ENCODE data around the gene MAST4. TPM values are rescaled to one million over a fixed set of nuclear protein-coding genes. Genes with fewer than 3 reads are reported as not detected.

The MAST4 gene
- total and polyA plus RNA-seq, 2 of the 13 experiments (the other 11 are each of a cell fraction or from before 2014, with no cell fraction given) = 3.4 to 3.7 TPM

- TF ChIP-seq ZNF138 (CRISPR knock-in tag; IDR thresholded peaks at IDR 0.05; ENCODE audit: low read depth) (no peak), ZNF800 (CRISPR knock-in tag; IDR thresholded peaks at IDR 0.05) (no peak), ZNF280B (CRISPR knock-in tag; IDR thresholded peaks at IDR 0.05; ENCODE audit: borderline replicate concordance) (no peak), SAP130 (CRISPR knock-in tag; IDR thresholded peaks at IDR 0.05; ENCODE audit: low read depth) (no peak), FOXA3 (CRISPR knock-in tag; IDR thresholded peaks at IDR 0.05) (no peak), ZNF619 (CRISPR knock-in tag; IDR thresholded peaks at IDR 0.05) (no peak)
- TF ChIP-seq, protein P1, sequence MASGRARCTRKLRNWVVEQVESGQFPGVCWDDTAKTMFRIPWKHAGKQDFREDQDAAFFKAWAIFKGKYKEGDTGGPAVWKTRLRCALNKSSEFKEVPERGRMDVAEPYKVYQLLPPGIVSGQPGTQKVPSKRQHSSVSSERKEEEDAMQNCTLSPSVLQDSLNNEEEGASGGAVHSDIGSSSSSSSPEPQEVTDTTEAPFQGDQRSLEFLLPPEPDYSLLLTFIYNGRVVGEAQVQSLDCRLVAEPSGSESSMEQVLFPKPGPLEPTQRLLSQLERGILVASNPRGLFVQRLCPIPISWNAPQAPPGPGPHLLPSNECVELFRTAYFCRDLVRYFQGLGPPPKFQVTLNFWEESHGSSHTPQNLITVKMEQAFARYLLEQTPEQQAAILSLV (CRISPR knock-in tag; IDR thresholded peaks at IDR 0.05; ENCODE audit: borderline replicate concordance) = no peak
Observed at GRCh38 chr5:67209141-67209771, 613.1 kb downstream of the MAST4 start (continued).

- Histone ChIP-seq H3K79me2 (ENCODE audit: insufficient read depth, low read length) (no peaks in the 10 kb centered on the region), H3K27me3 (ENCODE audit: control insufficient read depth in 1 of 2, insufficient read depth in 2 of 2, low read length in 2 of 2) (no peaks in the 10 kb centered on the region), H3K36me3 (replicated peaks in 1 of 2; ENCODE audit: control insufficient read depth in 1 of 2, insufficient read depth in 2 of 2, low read length in 2 of 2) (no peaks in the 10 kb centered on the region), H2AFZ (ENCODE audit: low read length) (no peak overlapping the region), H3K9me3 (ENCODE audit: low read length) (no peaks in the 10 kb centered on the region), H3K4me1 (ENCODE audit: insufficient read depth, low read length) (peaks cover 28% of the 10 kb centered on the region), H3K9ac (ENCODE audit: insufficient read depth, low read depth, low read length) (no peak overlapping the region), H4K20me1 (ENCODE audit: insufficient read depth, low read length) (no peaks in the 10 kb centered on the region), H3K4me3 (replicated peaks in 1 of 3; ENCODE audit: insufficient read depth in 1 of 3, low read depth in 2 of 3, low read length in 3 of 3) (no peak overlapping the region), H3K27ac (ENCODE audit: extremely low read length, insufficient read depth, low read length) (no peak overlapping the region), H3K4me2 (ENCODE audit: low read depth, low read length) (no peak overlapping the region)
- ATAC-seq (no peak), FAIRE-seq (no peak), DNase-seq (ENCODE audit: low spot score) (no peak)
- intact Hi-C loops (cut with micrococcal nuclease; ENCODE audit: unreplicated experiment) = no loop called here
- POLR2A ChIA-PET = no interaction called here
- BruUV-seq (replicated peaks) = no TSS peak
- WGBS (ENCODE audit: low lambda C conversion rate) = 48% methylated on average over 2 of the region's 2 CpGs
- TF ChIP-seq ZNF660 (CRISPR knock-in tag; IDR thresholded peaks at IDR 0.05; ENCODE audit: borderline replicate concordance, low read depth) (no peak), RFX1 (IDR thresholded peaks at IDR 0.05) (no peak)
- TF ChIP-seq, protein P2, sequence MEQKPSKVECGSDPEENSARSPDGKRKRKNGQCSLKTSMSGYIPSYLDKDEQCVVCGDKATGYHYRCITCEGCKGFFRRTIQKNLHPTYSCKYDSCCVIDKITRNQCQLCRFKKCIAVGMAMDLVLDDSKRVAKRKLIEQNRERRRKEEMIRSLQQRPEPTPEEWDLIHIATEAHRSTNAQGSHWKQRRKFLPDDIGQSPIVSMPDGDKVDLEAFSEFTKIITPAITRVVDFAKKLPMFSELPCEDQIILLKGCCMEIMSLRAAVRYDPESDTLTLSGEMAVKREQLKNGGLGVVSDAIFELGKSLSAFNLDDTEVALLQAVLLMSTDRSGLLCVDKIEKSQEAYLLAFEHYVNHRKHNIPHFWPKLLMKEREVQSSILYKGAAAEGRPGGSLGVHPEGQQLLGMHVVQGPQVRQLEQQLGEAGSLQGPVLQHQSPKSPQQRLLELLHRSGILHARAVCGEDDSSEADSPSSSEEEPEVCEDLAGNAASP (CRISPR knock-in tag; IDR thresholded peaks at IDR 0.05; ENCODE audit: borderline replicate concordance) = no peak
- CTCF ChIA-PET (ENCODE audit: low intra/inter-chr PET ratio, low total read pairs) = no interaction called here
- in situ Hi-C loops (cut with HindIII; ENCODE audit: extremely low pct_ligation_motif_present, low pct_unique_long_range_greater_than_20kb) = loop anchor here (5.0 to 10.0 kb wide), 3 partner anchors 55 to 907 kb away; no protein-coding TSS in a partner anchor
Observed at GRCh38 chr5:67211926-67212325, 615.7 kb downstream of the MAST4 start.

All from HepG2 (cell line).